GM23248 (cell line): Measurements from ENCODE around the gene EGFR.

Experiments used
- EZH2 ChIP-seq: fragments of 200-600 bp; sonication (generic); IDR thresholded peaks from 2 replicates; pipeline ENCODE4 v1.6.1; 2018; ENCODE audit warnings: antibody characterized with exemption, mild to moderate bottlenecking; ENCODE audit not compliant: insufficient read depth, poor library complexity, severe bottlenecking
- EZH2phosphoT487 ChIP-seq: fragments of 200-600 bp; sonication (generic); IDR thresholded peaks from 2 replicates; pipeline ENCODE4 v1.6.1; 2018; ENCODE audit warnings: antibody characterized with exemption, moderate library complexity, mild to moderate bottlenecking, low read depth; ENCODE audit not compliant: insufficient read depth

- TF ChIP-seq EZH2 (no peak), EZH2phosphoT487 (no peak)
Measured at GRCh38 chr7:55250313-55250712, 231.5 kb downstream of the EGFR start.
